Measurements from ENCODE around the gene CATSPER4. TPM values are rescaled to one million over a fixed set of nuclear protein-coding genes. Genes with fewer than 3 reads are reported as not detected.

Gene CATSPER4
- total and polyA plus RNA-seq, 2 of the 8 experiments (the other 6 are each of a cell fraction or from before 2014, with no cell fraction given): 0.65 to 0.83 TPM

- Histone ChIP-seq H3K4me2 (ENCODE audit: insufficient read depth in 1 of 2, low read depth in 2 of 2, low read length in 2 of 2) (no peak overlapping the region), H3K79me2 (ENCODE audit: control insufficient read depth in 1 of 2, insufficient read depth in 2 of 2, low read length in 2 of 2) (no peaks in the 10 kb centered on the region), H3K23me2 (ENCODE audit: low read depth, low read length) (no peaks in the 10 kb centered on the region), H3K9me3 (ENCODE audit: insufficient read depth in 2 of 2, low read depth in 1 of 2, low read length in 1 of 2) (no peaks in the 10 kb centered on the region), H4K5ac (ENCODE audit: insufficient read length, low read depth, low read length) (no peak overlapping the region), H2BK20ac (ENCODE audit: low read length) (no peak overlapping the region), H3K27me3 (replicated peaks in 1 of 4; ENCODE audit: control insufficient read depth in 3 of 4, extremely low read depth in 1 of 4, insufficient read depth in 3 of 4, low read length in 3 of 4) (no peaks in the 10 kb centered on the region), H2BK5ac (ENCODE audit: low read depth, low read length) (no peak overlapping the region), H2BK120ac (replicated peaks; ENCODE audit: low read depth, low read length) (no peak overlapping the region), H3K4me1 (replicated peaks in 1 of 4; ENCODE audit: control insufficient read depth in 3 of 4, insufficient read depth in 4 of 4, low read length in 3 of 4) (no peaks in the 10 kb centered on the region), H2AK5ac (ENCODE audit: low read depth, low read length) (no peak overlapping the region), H3K23ac (ENCODE audit: insufficient read length) (no peak overlapping the region), H4K91ac (replicated peaks; ENCODE audit: insufficient read length, low read length) (no peak overlapping the region), H4K20me1 (replicated peaks in 1 of 2; ENCODE audit: control insufficient read depth in 1 of 2, insufficient read depth in 2 of 2, low read length in 2 of 2) (peaks cover 0 to 2% of the 10 kb centered on the region in 2 experiments), H3K56ac (replicated peaks; ENCODE audit: insufficient read length, low read depth, low read length) (no peak overlapping the region), H3K4me3 (ENCODE audit: extremely low read depth in 1 of 4, insufficient read depth in 2 of 4, low read depth in 3 of 4, low read length in 4 of 4) (no peak overlapping the region), H2BK12ac (ENCODE audit: low read depth, low read length) (no peak overlapping the region), H3K9ac (replicated peaks in 1 of 4; ENCODE audit: extremely low read depth in 1 of 4, low read depth in 3 of 4, low read length in 3 of 4) (no peak overlapping the region), H4K8ac (ENCODE audit: extremely low read depth, insufficient read depth, low read length) (no peak overlapping the region), H3K36me3 (ENCODE audit: control insufficient read depth in 2 of 4, insufficient read depth in 4 of 4, low read length in 3 of 4) (peaks cover 0 to 4% (median 3%) of the 10 kb centered on the region in 4 experiments; a peak in 4 of 8 replicates), H3K27ac (ENCODE audit: low read depth, low read length) (no peak overlapping the region), H3K18ac (ENCODE audit: extremely low read depth, low read length) (no peak overlapping the region), H3K14ac (ENCODE audit: insufficient read length) (no peak overlapping the region), H3K79me1 (ENCODE audit: low read depth, low read length) (no peaks in the 10 kb centered on the region), H3K4ac (replicated peaks; ENCODE audit: insufficient read length, low read depth, low read length) (no peak overlapping the region), H2AFZ (ENCODE audit: low read length) (no peak overlapping the region), H2BK15ac (ENCODE audit: low read length) (no peak overlapping the region)
- ChIA-PET POLR2A (ENCODE audit: partially characterized antibody) (interaction anchor here (0.8 kb wide), 1 partner anchor 21 kb away, joined by 5 read pairs; no protein-coding TSS in a partner anchor), CTCF (ENCODE audit: partially characterized antibody) (interaction anchor here (1.5 to 12.6 kb wide), 3 partner anchors 10 to 137 kb away, joined by 4 to 159 read pairs (median 7); partner anchors contain the start of genes C1orf232, CEP85, CNKSR1 and ZNF593)
- TF ChIP-seq SIN3A (conservative IDR thresholded peaks at IDR 0.05 in 1 of 2, IDR thresholded peaks at IDR 0.05 in 1 of 2; ENCODE audit: low read depth in 1 of 2, low read length in 2 of 2) (no peak), HDAC6 (IDR thresholded peaks at IDR 0.05; ENCODE audit: low read depth, low read length) (no peak), FOSL1 (IDR thresholded peaks at IDR 0.05; ENCODE audit: insufficient read depth, low read depth, low read length) (no peak), EGR1 (IDR thresholded peaks at IDR 0.05; ENCODE audit: borderline replicate concordance, low read depth, low read length) (no peak), POLR2AphosphoS5 (IDR thresholded peaks at IDR 0.05; ENCODE audit: low read depth, low read length) (no peak), CEBPB (IDR thresholded peaks at IDR 0.05; ENCODE audit: low read depth, low read length) (no peak), SIRT6 (IDR thresholded peaks at IDR 0.05; ENCODE audit: low read length) (no peak), CHD1 (IDR thresholded peaks at IDR 0.05; ENCODE audit: low read depth, low read length) (no peak)
- WGBS, 2 experiments (ENCODE audit: extremely low coverage in 1 of 2, insufficient coverage in 1 of 2, insufficient read length in 1 of 2, insufficient replicate concordance in 2 of 2, low coverage in 1 of 2, low lambda C conversion rate in 2 of 2, missing lambda C conversion rate in 1 of 2): 83% methylated on average over 5 of the region's 7 CpGs; no CpG with 5 or more reads in 1 of the 2 experiments
- no peak for DNase-seq (ENCODE audit: low read depth in 1 of 2, low spot score in 2 of 2)
- no peak for FAIRE-seq
These were observed 6.3 kb upstream of the CATSPER4 start for GRCh38 chr1:26184086-26184485.

All from H1 (cell line).